Fibroblast of lung (primary cell): ENCODE measurements around the gene CACNA2D3.

Experiments used
- CTCF ChIP-seq, 2 donors: IDR thresholded peaks in 1 of 2; conservative IDR thresholded peaks in 1 of 2; 1 replicate in 1 of 2; 2 replicates in 1 of 2; pipeline ENCODE4 v1.5.1; 2011 to 2012; ENCODE audit warnings: low read length in 2 of 2, control low read depth in 1 of 2, inconsistent platforms in 1 of 2, low read depth in 1 of 2, mild to moderate bottlenecking in 1 of 2
- EZH2 ChIP-seq: IDR thresholded peaks from 2 replicates; pipeline ENCODE4 v1.5.1; 2012; ENCODE audit warnings: low read length, control low read depth, mild to moderate bottlenecking; ENCODE audit errors: missing control alignments

GRCh38 chr3:54776601-54777000, 654.2 kb downstream of the CACNA2D3 start:
- no peak for TF ChIP-seq CTCF (conservative IDR thresholded peaks at IDR 0.05 in 1 of 2, IDR thresholded peaks at IDR 0.05 in 1 of 2; ENCODE audit: low read depth in 1 of 2, low read length in 2 of 2)
- no peak for TF ChIP-seq EZH2
